Cerebellar cortex (tissue), 1 donor: ENCODE data around the gene MLEC.
"Not testable (repeated sequence)": the region's sequence is repeated elsewhere in the genome, so short reads cannot be mapped to it uniquely, and the experiment has no call there.

Experiments
- DNase-seq: peaks from one replicate; pipeline ENCODE4 v3.0.0-alpha.2; 2015; ENCODE audit warnings: low spot score

Gene MLEC

GRCh38 chr12:120720987-120721801 is 34.2 kb downstream of the MLEC start:
- DNase-seq, result no peak

GRCh38 chr12:120721866-120722265 is 34.9 kb downstream of the MLEC start:
- no peak for DNase-seq

GRCh38 chr12:120722784-120723183 is 35.8 kb downstream of the MLEC start:
- DNase-seq, result no peak

- DNase-seq, result no peak
Measured at GRCh38 chr12:120724720-120725119, 37.8 kb downstream of the MLEC start.

GRCh38 chr12:120725151-120725658 is 38.3 kb downstream of the MLEC start:
- no peak for DNase-seq

- DNase-seq, result peak; percentile 71
Measured at GRCh38 chr12:120725659-120726509, 38.9 kb downstream of the MLEC start, which contains the start of gene ACADS. TSS of gene ACADS (plus strand) at chr12:120725826. CDS start at chr12:120725886, 60 bp downstream.

- no peak for DNase-seq
Measured at GRCh38 chr12:120726510-120726793, 39.5 kb downstream of the MLEC start.

GRCh38 chr12:120726961-120727360 is 40.0 kb downstream of the MLEC start:
- no peak for DNase-seq

GRCh38 chr12:120732198-120732597 is 45.2 kb downstream of the MLEC start:
- not testable (repeated sequence) for DNase-seq

- no peak for DNase-seq
Measured at GRCh38 chr12:120733574-120733973, 46.6 kb downstream of the MLEC start.

- no peak for DNase-seq
Measured at GRCh38 chr12:120734210-120734609, 47.3 kb downstream of the MLEC start.

GRCh38 chr12:120735181-120735580 is 48.2 kb downstream of the MLEC start:
- no peak for DNase-seq

GRCh38 chr12:120736404-120737331 is 49.7 kb downstream of the MLEC start:
- DNase-seq, result no peak

- no peak for DNase-seq
Measured at GRCh38 chr12:120737557-120738251, 50.8 kb downstream of the MLEC start.

- DNase-seq, result no peak
Measured at GRCh38 chr12:120738252-120739030, 51.5 kb downstream of the MLEC start.

- no peak for DNase-seq
Measured at GRCh38 chr12:120739031-120739762, 52.2 kb downstream of the MLEC start.

GRCh38 chr12:120739821-120740613 is 53.1 kb downstream of the MLEC start:
- no peak for DNase-seq

- DNase-seq, result no peak
Measured at GRCh38 chr12:120740871-120741270, 53.9 kb downstream of the MLEC start.
